Right lobe of liver (tissue), 4 donors: Measurements from ENCODE around the gene KBTBD6.

Experiments
- POLR2A ChIP-seq: fragments of 450-650 bp; IDR thresholded peaks from one replicate; pipeline ENCODE4 v1.6.1; 2017; ENCODE audit warnings: antibody characterized with exemption, mild to moderate bottlenecking
- TF ChIP-seq, protein P1 (sequence below), 4 donors: fragments of 200-600 bp in 3 of 4; fragments of 450-650 bp in 1 of 4; IDR thresholded peaks; one replicate each; pipeline versions ENCODE4 v1.5.1 to v1.8.0; 2016 to 2022; ENCODE audit warnings: antibody characterized with exemption in 4 of 4, mild to moderate bottlenecking in 2 of 4
- donor health status: DM: no; HTN: no; CAD: no.
- donor health status: DM: no; HTN: no; CAD: no.
- donor health status: DM: no; HTN: yes; CAD: no.

DNA sequence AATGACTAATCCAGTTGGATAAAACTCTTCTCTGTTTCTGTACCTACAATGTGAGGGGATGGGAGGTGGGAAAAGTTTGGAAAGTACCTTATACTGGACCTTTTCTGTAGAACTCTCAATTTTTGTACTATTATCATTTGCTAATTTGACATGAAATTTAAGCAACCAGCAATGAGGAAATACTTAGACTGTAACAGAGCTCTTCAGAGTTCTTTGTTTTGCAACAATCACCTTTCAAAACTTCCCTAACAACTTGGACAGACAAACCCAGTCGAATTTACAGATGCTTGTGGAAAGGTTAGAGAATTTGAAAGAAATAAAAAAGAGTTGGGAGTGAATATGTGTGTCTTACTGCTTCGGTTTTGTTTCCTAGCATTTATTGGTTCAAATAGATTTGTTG, 45.0 kb upstream of the KBTBD6 start:
- TF ChIP-seq, protein P1, sequence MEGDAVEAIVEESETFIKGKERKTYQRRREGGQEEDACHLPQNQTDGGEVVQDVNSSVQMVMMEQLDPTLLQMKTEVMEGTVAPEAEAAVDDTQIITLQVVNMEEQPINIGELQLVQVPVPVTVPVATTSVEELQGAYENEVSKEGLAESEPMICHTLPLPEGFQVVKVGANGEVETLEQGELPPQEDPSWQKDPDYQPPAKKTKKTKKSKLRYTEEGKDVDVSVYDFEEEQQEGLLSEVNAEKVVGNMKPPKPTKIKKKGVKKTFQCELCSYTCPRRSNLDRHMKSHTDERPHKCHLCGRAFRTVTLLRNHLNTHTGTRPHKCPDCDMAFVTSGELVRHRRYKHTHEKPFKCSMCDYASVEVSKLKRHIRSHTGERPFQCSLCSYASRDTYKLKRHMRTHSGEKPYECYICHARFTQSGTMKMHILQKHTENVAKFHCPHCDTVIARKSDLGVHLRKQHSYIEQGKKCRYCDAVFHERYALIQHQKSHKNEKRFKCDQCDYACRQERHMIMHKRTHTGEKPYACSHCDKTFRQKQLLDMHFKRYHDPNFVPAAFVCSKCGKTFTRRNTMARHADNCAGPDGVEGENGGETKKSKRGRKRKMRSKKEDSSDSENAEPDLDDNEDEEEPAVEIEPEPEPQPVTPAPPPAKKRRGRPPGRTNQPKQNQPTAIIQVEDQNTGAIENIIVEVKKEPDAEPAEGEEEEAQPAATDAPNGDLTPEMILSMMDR (IDR thresholded peaks at IDR 0.05) = no peak
- no peak for TF ChIP-seq POLR2A
